Heart right ventricle (tissue), 16 donors: ENCODE results near the gene VPS37C. TPM values are rescaled to one million over a fixed set of nuclear protein-coding genes. Genes with fewer than 3 reads are reported as not detected.

Experiments
- ATAC-seq, 8 donors: fragments of 200-7000 bp; cut with Tn5 transposase; one replicate each; pipeline ENCODE4 v1.9.1; 2020; ENCODE audit warnings: mild to moderate bottlenecking in 8 of 8, moderate library complexity in 8 of 8, moderate number of reproducible peaks in 1 of 8
- DNase-seq, 2 donors: peaks; one replicate each; pipeline ENCODE4 v3.0.0-alpha.2; 2020
- H3K27ac ChIP-seq, 10 donors: fragments of 200-600 bp; sonication (generic) in 2 of 10; one replicate each; pipeline versions ENCODE4 v1.5.0 to v1.8.0; 2020 to 2022; ENCODE audit warnings: mild to moderate bottlenecking in 3 of 10
- H3K27me3 ChIP-seq, 7 donors: fragments of 200-600 bp; one replicate each; pipeline ENCODE4 v1.8.0; 2021 to 2022; ENCODE audit warnings: mild to moderate bottlenecking in 2 of 7
- H3K36me3 ChIP-seq, 9 donors: fragments of 200-600 bp; sonication (generic) in 1 of 9; one replicate each; pipeline versions ENCODE4 v1.5.0 to v1.8.0; 2020 to 2022; ENCODE audit warnings: mild to moderate bottlenecking in 2 of 9
- H3K4me1 ChIP-seq, 9 donors: fragments of 200-600 bp; sonication (generic) in 1 of 9; one replicate each; pipeline versions ENCODE4 v1.5.0 to v1.8.0; 2020 to 2022; ENCODE audit warnings: mild to moderate bottlenecking in 4 of 9
- H3K4me3 ChIP-seq, 10 donors: fragments of 200-600 bp; sonication (generic) in 2 of 10; one replicate each; pipeline versions ENCODE4 v1.5.0 to v1.8.0; 2020 to 2022; ENCODE audit warnings: mild to moderate bottlenecking in 7 of 10, moderate library complexity in 2 of 10
- H3K9me3 ChIP-seq, 11 donors: fragments of 200-600 bp in 10 of 11; sonication (generic) in 2 of 11; one replicate each; pipeline versions ENCODE4 v1.5.0 to v1.8.0; 2013 to 2022; ENCODE audit warnings: mild to moderate bottlenecking in 2 of 11, control low read depth in 1 of 11, moderate library complexity in 1 of 11
- WGBS, 2 donors: extraction: QIAGEN DNeasy Blood & Tissue Kit; methylation state at CpG; one replicate each; pipeline ENCODE4 v1.1.7; 2013; ENCODE audit warnings: inconsistent platforms in 1 of 2; 5-methylcytosine and 5-hydroxymethylcytosine counted together
- intact Hi-C, 10 donors: fragments of 100-400 bp; cut with DNase I; formaldehyde crosslinking; loops; one replicate each; pipeline versions ENCODE4 v1.11.1 to v1.14.2; 2022
- polyA plus RNA-seq, 2 donors: library from polyadenylated mRNA; stranded (reverse); fragments of 200-250 nt; gene quantifications; one replicate each; pipeline ENCODE4 v1.2.3, GENCODE V29; 2013
- total RNA-seq, 10 donors: library from RNA; stranded (reverse); fragmentation: NEBNext Ultra II Directional in 3 of 10; extraction: Animal tissue kit (Norgen Biotek cat#: 25700) in 3 of 10; gene quantifications; one replicate each; pipeline versions ENCODE4 v1.2.1 to v1.2.4, GENCODE V29; 2021 to 2023
- TF ChIP-seq, protein P1 (sequence below), 9 donors: fragments of 200-600 bp; sonication (generic) in 2 of 9; IDR thresholded peaks; one replicate each; pipeline versions ENCODE4 v1.5.0 to v1.8.0; 2021 to 2022; ENCODE audit warnings: antibody characterized with exemption in 9 of 9, mild to moderate bottlenecking in 5 of 9, moderate library complexity in 1 of 9
- donor health status: Arrhythmogenic right ventricular cardiomyopathy.
- donor health status: ischemic (EF 13 %, LVEDD 7.1; RV severe dilation, severe dysfunction).
- donor health status: healthy with polysubstance abuse.
- donor health status: DM: no; HTN: yes; CAD: no.
- donor health status: DM: no; HTN: no; CAD: no.
- donor health status: ischemic (EF 25% LVEDD 6.9; RV normal size, moderate dysfunction).
- donor health status: ischemic (EF 25% LVEDD 5.7; RV mildly dilated, moderate dysfunction).
- donor health status: healthy.
- donor health status: DM: yes; HTN: yes; CAD: no.
- donor health status: Ischemic cardiomyopathy.
- donor health status: ischemic (EF 35%, LVEDD 5.7; RV mildly dilated, moderate dysfunction).
- donor health status: nonischemic (EF 11% LVEDD 7.7; RV severe dilation, severe dysfunction).
- donor health status: DM: yes; HTN: yes; CAD: no.
- donor health status: PGD.
- donor health status: ischemic (EF 29% LVEDD 5.4; RV normal size, mild dysfunction).
- donor health status: nonischemic (EF 23%, LVEDD 6.1; RV moderate dilation, normal function).

The VPS37C gene
- total and polyA plus RNA-seq, 12 donors, result 7.7 to 21.8 (median 15.5) TPM

DNA sequence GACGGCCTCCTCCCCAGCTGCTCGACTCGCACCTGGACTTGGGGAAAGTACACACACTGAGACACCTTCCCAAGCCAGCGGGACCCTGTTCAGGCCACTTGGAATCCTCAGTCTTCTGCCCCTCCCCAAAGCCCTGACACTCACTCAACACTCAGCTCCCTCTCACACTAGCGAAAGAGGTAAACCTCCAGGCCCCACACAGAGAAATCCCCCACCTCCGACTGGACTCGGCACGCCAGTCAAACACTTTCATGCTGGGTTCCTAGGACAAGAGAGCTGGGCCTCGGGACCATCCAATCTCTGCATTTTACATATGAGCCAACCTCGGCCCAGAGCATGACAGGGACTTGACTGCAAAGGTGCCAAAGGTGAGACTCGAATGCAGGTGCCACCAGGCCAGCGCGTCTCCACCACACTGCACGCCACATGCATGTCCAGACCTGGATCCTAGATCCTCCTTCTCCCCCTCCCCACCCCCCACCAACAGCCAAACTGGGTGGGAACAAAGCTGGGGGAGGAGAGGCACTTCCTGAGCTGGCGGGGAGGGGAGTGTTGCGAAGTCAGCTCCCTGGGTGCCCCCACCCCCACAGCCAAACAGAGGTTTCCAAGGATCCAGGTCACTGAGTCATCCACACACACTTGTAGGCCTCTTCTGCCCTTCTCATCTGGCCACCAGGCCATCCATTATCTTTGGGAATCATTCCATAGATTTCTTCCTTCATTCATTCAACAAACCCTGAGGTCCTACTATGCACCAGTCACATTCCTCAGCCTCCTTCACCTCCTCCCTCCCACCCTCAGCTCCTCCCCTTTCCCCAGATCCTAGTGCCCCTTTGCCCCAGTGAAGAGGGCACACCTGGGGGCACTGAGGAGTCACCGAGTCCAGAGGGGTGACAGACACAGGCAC lies 69.6 kb downstream of the VPS37C start:
- ATAC-seq (no peak), DNase-seq (no peak)
- Histone ChIP-seq H3K4me3 (no peak overlapping the region), H3K4me1 (peaks cover 0 to 22% (median 0%) of the 10 kb centered on the region in 9 donors), H3K27me3 (no peaks in the 10 kb centered on the region), H3K36me3 (no peaks in the 10 kb centered on the region), H3K9me3 (no peaks in the 10 kb centered on the region), H3K27ac (peak overlapping the region in 1 of 10 donors; percentile 66)
- intact Hi-C loops, result loop anchor here in 1 of 10 donors (2.0 kb wide), 1 partner anchor 13 kb away; no protein-coding TSS in a partner anchor
- 80 to 85% methylated on average over 17 of the region's 17 CpGs for WGBS, 2 donors
- TF ChIP-seq, protein P1, sequence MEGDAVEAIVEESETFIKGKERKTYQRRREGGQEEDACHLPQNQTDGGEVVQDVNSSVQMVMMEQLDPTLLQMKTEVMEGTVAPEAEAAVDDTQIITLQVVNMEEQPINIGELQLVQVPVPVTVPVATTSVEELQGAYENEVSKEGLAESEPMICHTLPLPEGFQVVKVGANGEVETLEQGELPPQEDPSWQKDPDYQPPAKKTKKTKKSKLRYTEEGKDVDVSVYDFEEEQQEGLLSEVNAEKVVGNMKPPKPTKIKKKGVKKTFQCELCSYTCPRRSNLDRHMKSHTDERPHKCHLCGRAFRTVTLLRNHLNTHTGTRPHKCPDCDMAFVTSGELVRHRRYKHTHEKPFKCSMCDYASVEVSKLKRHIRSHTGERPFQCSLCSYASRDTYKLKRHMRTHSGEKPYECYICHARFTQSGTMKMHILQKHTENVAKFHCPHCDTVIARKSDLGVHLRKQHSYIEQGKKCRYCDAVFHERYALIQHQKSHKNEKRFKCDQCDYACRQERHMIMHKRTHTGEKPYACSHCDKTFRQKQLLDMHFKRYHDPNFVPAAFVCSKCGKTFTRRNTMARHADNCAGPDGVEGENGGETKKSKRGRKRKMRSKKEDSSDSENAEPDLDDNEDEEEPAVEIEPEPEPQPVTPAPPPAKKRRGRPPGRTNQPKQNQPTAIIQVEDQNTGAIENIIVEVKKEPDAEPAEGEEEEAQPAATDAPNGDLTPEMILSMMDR (IDR thresholded peaks at IDR 0.05), result no peak

- Histone ChIP-seq H3K4me1 (peaks cover 0 to 22% (median 0%) of the 10 kb centered on the region in 9 donors), H3K4me3 (no peak overlapping the region), H3K9me3 (no peaks in the 10 kb centered on the region), H3K27me3 (no peaks in the 10 kb centered on the region), H3K27ac (no peak overlapping the region), H3K36me3 (no peaks in the 10 kb centered on the region)
- DNase-seq (no peak), ATAC-seq (no peak)
- TF ChIP-seq, protein P1 (IDR thresholded peaks at IDR 0.05), result no peak
- intact Hi-C loops, result no loop called here
- 87 to 95% methylated on average over 9 of the region's 9 CpGs for WGBS, 2 donors
Observed at GRCh38 chr11:61090982-61091372, 70.2 kb downstream of the VPS37C start.

GRCh38 chr11:61090521-61090920 lies 70.7 kb downstream of the VPS37C start:
- DNase-seq (no peak), ATAC-seq (no peak)
- H3K36me3 ChIP-seq, result no peaks in the 10 kb centered on the region
- peak overlapping the region in 1 of 10 donors; percentile 1 for H3K27ac ChIP-seq
- intact Hi-C loops, result no loop called here
- H3K9me3 ChIP-seq, result no peaks in the 10 kb centered on the region
- 86% methylated on average over 12 of the region's 12 CpGs for WGBS, 2 donors
- H3K4me3 ChIP-seq, result no peak overlapping the region
- peaks cover 0 to 22% (median 0%) of the 10 kb centered on the region in 9 donors for H3K4me1 ChIP-seq
- no peaks in the 10 kb centered on the region for H3K27me3 ChIP-seq
- TF ChIP-seq, protein P1 (IDR thresholded peaks at IDR 0.05), result no peak

GRCh38 chr11:61089806-61090491 lies 71.3 kb downstream of the VPS37C start:
- intact Hi-C loops, result no loop called here
- TF ChIP-seq, protein P1 (IDR thresholded peaks at IDR 0.05), result no peak
- H3K9me3 ChIP-seq, result no peaks in the 10 kb centered on the region
- no peaks in the 10 kb centered on the region for H3K27me3 ChIP-seq
- ATAC-seq, result no peak
- no peak overlapping the region for H3K4me3 ChIP-seq
- H3K4me1 ChIP-seq, result peaks cover 0 to 20% (median 0%) of the 10 kb centered on the region in 9 donors
- DNase-seq, result no peak
- H3K36me3 ChIP-seq, result no peaks in the 10 kb centered on the region
- peak overlapping the region in 1 of 10 donors; percentile 1 for H3K27ac ChIP-seq
- 70 to 80% methylated on average over 12 of the region's 12 CpGs for WGBS, 2 donors
